ENCODE data around the gene VCX2.

DNA sequence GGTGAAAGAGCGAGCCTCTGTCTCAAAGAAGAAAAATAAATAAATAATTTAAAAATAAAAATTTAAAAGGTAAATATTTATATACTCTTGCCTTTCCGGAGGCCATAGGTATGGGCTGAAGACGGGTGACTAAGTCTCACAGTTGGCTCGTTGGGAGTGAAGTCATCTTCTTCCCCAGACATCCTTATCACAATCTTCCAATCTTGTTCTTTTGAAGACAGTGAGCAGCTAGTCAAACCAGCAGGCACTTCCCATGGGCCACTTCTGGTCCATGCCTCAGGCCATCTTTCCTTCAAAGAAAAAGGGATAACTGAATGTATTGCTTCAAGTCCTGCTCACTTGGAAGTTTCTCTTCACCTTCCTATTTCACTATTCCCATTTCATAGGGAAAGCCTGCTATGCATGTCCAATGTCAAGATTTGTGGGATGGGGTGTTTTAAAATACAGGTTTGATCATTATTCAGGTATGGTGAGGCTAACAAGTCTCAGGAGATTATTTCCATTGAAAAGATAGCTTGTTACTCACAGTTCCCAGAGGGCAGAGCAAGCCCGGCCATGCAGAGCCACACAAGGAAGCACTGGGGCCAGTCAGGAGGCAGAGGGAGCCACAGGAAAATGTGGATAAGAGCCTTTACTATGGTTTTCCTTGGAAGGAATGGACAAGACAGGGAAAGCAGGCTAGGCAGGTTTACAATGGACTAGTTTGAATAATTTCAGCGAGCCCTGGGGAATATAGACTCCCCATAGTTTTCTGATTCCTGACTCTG lies 33.3 kb upstream of the VCX2 start:
- TF ChIP-seq POLR2A (IDR thresholded peaks at IDR 0.05) = no peak
- TF ChIP-seq, protein P1, sequence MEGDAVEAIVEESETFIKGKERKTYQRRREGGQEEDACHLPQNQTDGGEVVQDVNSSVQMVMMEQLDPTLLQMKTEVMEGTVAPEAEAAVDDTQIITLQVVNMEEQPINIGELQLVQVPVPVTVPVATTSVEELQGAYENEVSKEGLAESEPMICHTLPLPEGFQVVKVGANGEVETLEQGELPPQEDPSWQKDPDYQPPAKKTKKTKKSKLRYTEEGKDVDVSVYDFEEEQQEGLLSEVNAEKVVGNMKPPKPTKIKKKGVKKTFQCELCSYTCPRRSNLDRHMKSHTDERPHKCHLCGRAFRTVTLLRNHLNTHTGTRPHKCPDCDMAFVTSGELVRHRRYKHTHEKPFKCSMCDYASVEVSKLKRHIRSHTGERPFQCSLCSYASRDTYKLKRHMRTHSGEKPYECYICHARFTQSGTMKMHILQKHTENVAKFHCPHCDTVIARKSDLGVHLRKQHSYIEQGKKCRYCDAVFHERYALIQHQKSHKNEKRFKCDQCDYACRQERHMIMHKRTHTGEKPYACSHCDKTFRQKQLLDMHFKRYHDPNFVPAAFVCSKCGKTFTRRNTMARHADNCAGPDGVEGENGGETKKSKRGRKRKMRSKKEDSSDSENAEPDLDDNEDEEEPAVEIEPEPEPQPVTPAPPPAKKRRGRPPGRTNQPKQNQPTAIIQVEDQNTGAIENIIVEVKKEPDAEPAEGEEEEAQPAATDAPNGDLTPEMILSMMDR (IDR thresholded peaks at IDR 0.05) = no peak
- TF ChIP-seq POLR2AphosphoS5 (IDR thresholded peaks at IDR 0.05) = no peak
- TF ChIP-seq EP300 (IDR thresholded peaks at IDR 0.05) = no peak

All from upper lobe of left lung (tissue), 4 donors.